ENCODE data around the gene SEPTIN11.

- TF ChIP-seq CREB5 (CRISPR knock-in tag; IDR thresholded peaks at IDR 0.05; ENCODE audit: low read depth) (no peak), TCF4 (CRISPR knock-in tag; IDR thresholded peaks at IDR 0.05; ENCODE audit: borderline replicate concordance) (no peak), ISL1 (CRISPR knock-in tag; IDR thresholded peaks at IDR 0.05) (no peak), POU6F1 (CRISPR knock-in tag; IDR thresholded peaks at IDR 0.05; ENCODE audit: borderline replicate concordance, low read depth) (no peak), ZFP30 (CRISPR knock-in tag; IDR thresholded peaks at IDR 0.05) (no peak), TOX (CRISPR knock-in tag; IDR thresholded peaks at IDR 0.05; ENCODE audit: borderline replicate concordance) (no peak), TSHZ2 (CRISPR knock-in tag; IDR thresholded peaks at IDR 0.05) (no peak), ZNF70 (CRISPR knock-in tag; IDR thresholded peaks at IDR 0.05) (no peak)
These were observed 10.4 kb upstream of the SEPTIN11 start for GRCh38 chr4:76939184-76939583.
